GM23338 (cell line): ENCODE data around the gene PDCD10. TPM values are rescaled to one million over a fixed set of nuclear protein-coding genes. Genes with fewer than 3 reads are reported as not detected.

Experiments used
- ATAC-seq: fragments of 200-7000 bp; cut with Tn5 transposase; 3 replicates; pipeline ENCODE4 v1.9.1; 2020
- DNase-seq: peaks from one replicate; pipeline ENCODE4 v3.0.0-alpha.2; 2015; ENCODE audit warnings: low spot score
- H2AFZ ChIP-seq: fragments of 200-600 bp; sonication (generic); 2 replicates; pipeline ENCODE4 v1.8.0; 2016; ENCODE audit warnings: antibody characterized with exemption, mild to moderate bottlenecking, moderate library complexity
- H3F3A ChIP-seq: fragments of 200-600 bp; sonication (generic); replicated peaks from 2 replicates; pipeline ENCODE4 v1.8.0; 2017; ENCODE audit warnings: antibody characterized with exemption, mixed run types, low read depth
- H3K27ac ChIP-seq: fragments of 200-600 bp; sonication (generic); 2 replicates; pipeline ENCODE4 v1.6.1; 2016; ENCODE audit warnings: low read depth
- H3K27me3 ChIP-seq: fragments of 200-600 bp; sonication (generic); 2 replicates; pipeline ENCODE4 v1.8.0; 2016; ENCODE audit warnings: mild to moderate bottlenecking, mixed run types, moderate library complexity; ENCODE audit not compliant: insufficient read depth
- H3K36me3 ChIP-seq: fragments of 200-600 bp; sonication (generic); 2 replicates; pipeline ENCODE4 v1.8.0; 2016; ENCODE audit warnings: mild to moderate bottlenecking; ENCODE audit not compliant: insufficient read depth
- H3K4me1 ChIP-seq: fragments of 200-600 bp; sonication (generic); 2 replicates; pipeline ENCODE4 v1.8.0; 2016; ENCODE audit warnings: mild to moderate bottlenecking, moderate library complexity; ENCODE audit not compliant: insufficient read depth
- H3K4me2 ChIP-seq: fragments of 200-600 bp; sonication (generic); 2 replicates; pipeline ENCODE4 v1.7.1; 2017; ENCODE audit warnings: mixed run types
- H3K4me3 ChIP-seq: fragments of 200-600 bp; sonication (generic); 2 replicates; pipeline ENCODE4 v1.6.1; 2016; ENCODE audit warnings: mixed run types
- H3K79me2 ChIP-seq: fragments of 200-600 bp; sonication (generic); replicated peaks from 2 replicates; pipeline ENCODE4 v1.8.0; 2017; ENCODE audit warnings: mild to moderate bottlenecking; ENCODE audit not compliant: insufficient read depth
- H3K9me2 ChIP-seq: fragments of 200-600 bp; sonication (generic); 2 replicates; pipeline ENCODE4 v1.8.0; 2017; ENCODE audit not compliant: insufficient read depth
- H4K20me1 ChIP-seq: fragments of 200-600 bp; sonication (generic); replicated peaks from 2 replicates; pipeline ENCODE4 v1.8.0; 2017; ENCODE audit warnings: mild to moderate bottlenecking; ENCODE audit not compliant: insufficient read depth
- H3K27ac Mint-ChIP-seq: 2 replicates; pipeline ENCODE4 v1.8.0; 2020; ENCODE audit warnings: inconsistent platforms, mild to moderate bottlenecking, moderate library complexity, mixed read lengths
- H3K27me3 Mint-ChIP-seq: 3 replicates; pipeline ENCODE4 v1.8.0; 2022; ENCODE audit warnings: low read depth, mild to moderate bottlenecking, moderate library complexity, mixed read lengths, inconsistent platforms; ENCODE audit not compliant: insufficient read depth, poor library complexity
- H3K36me3 Mint-ChIP-seq: 3 replicates; pipeline ENCODE4 v1.8.0; 2021; ENCODE audit warnings: low read depth, mild to moderate bottlenecking, inconsistent platforms, moderate library complexity, mixed read lengths
- H3K4me1 Mint-ChIP-seq: 3 replicates; pipeline ENCODE4 v1.8.0; 2020; ENCODE audit warnings: mild to moderate bottlenecking, inconsistent platforms, mixed read lengths
- H3K4me3 Mint-ChIP-seq: 3 replicates; pipeline ENCODE4 v1.8.0; 2021; ENCODE audit warnings: moderate library complexity, mild to moderate bottlenecking, inconsistent platforms, mixed read lengths
- H3K9me3 Mint-ChIP-seq: 3 replicates; pipeline ENCODE4 v1.8.0; 2020; ENCODE audit warnings: moderate library complexity, mild to moderate bottlenecking, inconsistent platforms, mixed read lengths
- CREB1 ChIP-seq: fragments of 250-450 bp; sonication (Bioruptor Pico); IDR thresholded peaks from 2 replicates; pipeline ENCODE4 v1.5.0; 2020; ENCODE audit warnings: low read depth, mild to moderate bottlenecking, moderate library complexity
- POLR2AphosphoS5 ChIP-seq: IDR thresholded peaks from 2 replicates; pipeline ENCODE4 v1.6.1; 2016; ENCODE audit warnings: antibody characterized with exemption, low read depth
- polyA plus RNA-seq: library from polyadenylated mRNA; unstranded; fragments of >200 nt; fragmentation: Nextera tagmentation; extraction: Ambion mirVana; gene quantifications from 2 replicates; pipeline ENCODE4 v1.2.1, GENCODE V29; 2016
- total RNA-seq: library from RNA; depleted of rRNA; stranded (reverse); fragments of >200 nt; shearing (Covaris generic); gene quantifications from 2 replicates; pipeline ENCODE4 v1.2.3, GENCODE V29; 2014
- TF ChIP-seq, protein P1 (sequence below), 2 experiments: fragments of 200-600 bp in 1 of 2; sonication (generic) in 1 of 2; conservative IDR thresholded peaks; 2 replicates each; pipeline versions ENCODE4 v1.5.1 to v1.6.1; 2016 to 2017; ENCODE audit warnings: antibody characterized with exemption in 2 of 2, low read depth in 2 of 2, mild to moderate bottlenecking in 2 of 2, moderate library complexity in 1 of 2
- TF ChIP-seq, protein P2 (sequence below): fragments of 250-450 bp; sonication (Bioruptor Pico); IDR thresholded peaks from 2 replicates; pipeline ENCODE4 v1.5.0; 2020; ENCODE audit warnings: mild to moderate bottlenecking, moderate library complexity

Gene PDCD10
- total and polyA plus RNA-seq, 2 experiments from 2014 or later: 95.2 to 125 TPM

DNA sequence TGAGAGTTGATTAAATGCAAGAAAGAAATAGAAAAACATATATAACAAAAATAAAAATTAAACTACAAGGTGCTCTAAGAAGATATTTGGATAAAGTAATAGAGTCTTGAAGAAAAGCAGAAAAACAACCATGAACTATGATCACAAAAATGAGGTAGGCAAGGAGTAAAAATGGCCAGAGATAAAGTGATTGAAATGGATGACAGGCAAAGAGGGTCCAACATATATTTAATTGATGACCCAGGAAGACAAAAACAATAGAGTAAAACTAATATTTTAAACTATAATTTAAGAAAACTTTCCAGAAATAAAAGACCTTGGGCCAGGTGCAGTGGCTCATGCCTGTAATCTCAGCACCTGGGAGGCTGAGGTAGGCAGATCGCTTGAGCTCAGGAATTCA lies 58.8 kb downstream of the PDCD10 start:
- no peaks in the 10 kb centered on the region for H3K27me3 Mint-ChIP-seq

More for the DNA sequence above, 58.8 kb downstream of the PDCD10 start:
- Histone ChIP-seq H3K4me1 (no peaks in the 10 kb centered on the region), H3F3A (no peaks in the 10 kb centered on the region), H3K79me2 (no peaks in the 10 kb centered on the region), H3K4me2 (no peak overlapping the region), H3K27ac (no peak overlapping the region), H4K20me1 (0 out of 2 replicates have a peak, but pooled peaks cover 3% of the 10 kb centered on the region), H3K9me2 (0 out of 2 replicates have a peak, but pooled peaks cover 8% of the 10 kb centered on the region), H3K4me3 (no peak overlapping the region), H3K36me3 (peaks cover 14% of the 10 kb centered on the region; the same call in 1 of the 2 replicates), H2AFZ (no peak overlapping the region), H3K27me3 (no peaks in the 10 kb centered on the region)
- Mint-ChIP-seq H3K4me1 (peaks cover 8% of the 10 kb centered on the region), H3K4me3 (no peak overlapping the region), H3K9me3 (peaks cover 21% of the 10 kb centered on the region), H3K36me3 (peaks cover 81% of the 10 kb centered on the region), H3K27ac (no peak overlapping the region)
- ATAC-seq (no peak), DNase-seq (no peak)
- TF ChIP-seq, protein P1, sequence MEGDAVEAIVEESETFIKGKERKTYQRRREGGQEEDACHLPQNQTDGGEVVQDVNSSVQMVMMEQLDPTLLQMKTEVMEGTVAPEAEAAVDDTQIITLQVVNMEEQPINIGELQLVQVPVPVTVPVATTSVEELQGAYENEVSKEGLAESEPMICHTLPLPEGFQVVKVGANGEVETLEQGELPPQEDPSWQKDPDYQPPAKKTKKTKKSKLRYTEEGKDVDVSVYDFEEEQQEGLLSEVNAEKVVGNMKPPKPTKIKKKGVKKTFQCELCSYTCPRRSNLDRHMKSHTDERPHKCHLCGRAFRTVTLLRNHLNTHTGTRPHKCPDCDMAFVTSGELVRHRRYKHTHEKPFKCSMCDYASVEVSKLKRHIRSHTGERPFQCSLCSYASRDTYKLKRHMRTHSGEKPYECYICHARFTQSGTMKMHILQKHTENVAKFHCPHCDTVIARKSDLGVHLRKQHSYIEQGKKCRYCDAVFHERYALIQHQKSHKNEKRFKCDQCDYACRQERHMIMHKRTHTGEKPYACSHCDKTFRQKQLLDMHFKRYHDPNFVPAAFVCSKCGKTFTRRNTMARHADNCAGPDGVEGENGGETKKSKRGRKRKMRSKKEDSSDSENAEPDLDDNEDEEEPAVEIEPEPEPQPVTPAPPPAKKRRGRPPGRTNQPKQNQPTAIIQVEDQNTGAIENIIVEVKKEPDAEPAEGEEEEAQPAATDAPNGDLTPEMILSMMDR (conservative IDR thresholded peaks at IDR 0.05; ENCODE audit: low read depth in 2 of 2): no peak
- TF ChIP-seq CREB1: no peak
- TF ChIP-seq, protein P2, sequence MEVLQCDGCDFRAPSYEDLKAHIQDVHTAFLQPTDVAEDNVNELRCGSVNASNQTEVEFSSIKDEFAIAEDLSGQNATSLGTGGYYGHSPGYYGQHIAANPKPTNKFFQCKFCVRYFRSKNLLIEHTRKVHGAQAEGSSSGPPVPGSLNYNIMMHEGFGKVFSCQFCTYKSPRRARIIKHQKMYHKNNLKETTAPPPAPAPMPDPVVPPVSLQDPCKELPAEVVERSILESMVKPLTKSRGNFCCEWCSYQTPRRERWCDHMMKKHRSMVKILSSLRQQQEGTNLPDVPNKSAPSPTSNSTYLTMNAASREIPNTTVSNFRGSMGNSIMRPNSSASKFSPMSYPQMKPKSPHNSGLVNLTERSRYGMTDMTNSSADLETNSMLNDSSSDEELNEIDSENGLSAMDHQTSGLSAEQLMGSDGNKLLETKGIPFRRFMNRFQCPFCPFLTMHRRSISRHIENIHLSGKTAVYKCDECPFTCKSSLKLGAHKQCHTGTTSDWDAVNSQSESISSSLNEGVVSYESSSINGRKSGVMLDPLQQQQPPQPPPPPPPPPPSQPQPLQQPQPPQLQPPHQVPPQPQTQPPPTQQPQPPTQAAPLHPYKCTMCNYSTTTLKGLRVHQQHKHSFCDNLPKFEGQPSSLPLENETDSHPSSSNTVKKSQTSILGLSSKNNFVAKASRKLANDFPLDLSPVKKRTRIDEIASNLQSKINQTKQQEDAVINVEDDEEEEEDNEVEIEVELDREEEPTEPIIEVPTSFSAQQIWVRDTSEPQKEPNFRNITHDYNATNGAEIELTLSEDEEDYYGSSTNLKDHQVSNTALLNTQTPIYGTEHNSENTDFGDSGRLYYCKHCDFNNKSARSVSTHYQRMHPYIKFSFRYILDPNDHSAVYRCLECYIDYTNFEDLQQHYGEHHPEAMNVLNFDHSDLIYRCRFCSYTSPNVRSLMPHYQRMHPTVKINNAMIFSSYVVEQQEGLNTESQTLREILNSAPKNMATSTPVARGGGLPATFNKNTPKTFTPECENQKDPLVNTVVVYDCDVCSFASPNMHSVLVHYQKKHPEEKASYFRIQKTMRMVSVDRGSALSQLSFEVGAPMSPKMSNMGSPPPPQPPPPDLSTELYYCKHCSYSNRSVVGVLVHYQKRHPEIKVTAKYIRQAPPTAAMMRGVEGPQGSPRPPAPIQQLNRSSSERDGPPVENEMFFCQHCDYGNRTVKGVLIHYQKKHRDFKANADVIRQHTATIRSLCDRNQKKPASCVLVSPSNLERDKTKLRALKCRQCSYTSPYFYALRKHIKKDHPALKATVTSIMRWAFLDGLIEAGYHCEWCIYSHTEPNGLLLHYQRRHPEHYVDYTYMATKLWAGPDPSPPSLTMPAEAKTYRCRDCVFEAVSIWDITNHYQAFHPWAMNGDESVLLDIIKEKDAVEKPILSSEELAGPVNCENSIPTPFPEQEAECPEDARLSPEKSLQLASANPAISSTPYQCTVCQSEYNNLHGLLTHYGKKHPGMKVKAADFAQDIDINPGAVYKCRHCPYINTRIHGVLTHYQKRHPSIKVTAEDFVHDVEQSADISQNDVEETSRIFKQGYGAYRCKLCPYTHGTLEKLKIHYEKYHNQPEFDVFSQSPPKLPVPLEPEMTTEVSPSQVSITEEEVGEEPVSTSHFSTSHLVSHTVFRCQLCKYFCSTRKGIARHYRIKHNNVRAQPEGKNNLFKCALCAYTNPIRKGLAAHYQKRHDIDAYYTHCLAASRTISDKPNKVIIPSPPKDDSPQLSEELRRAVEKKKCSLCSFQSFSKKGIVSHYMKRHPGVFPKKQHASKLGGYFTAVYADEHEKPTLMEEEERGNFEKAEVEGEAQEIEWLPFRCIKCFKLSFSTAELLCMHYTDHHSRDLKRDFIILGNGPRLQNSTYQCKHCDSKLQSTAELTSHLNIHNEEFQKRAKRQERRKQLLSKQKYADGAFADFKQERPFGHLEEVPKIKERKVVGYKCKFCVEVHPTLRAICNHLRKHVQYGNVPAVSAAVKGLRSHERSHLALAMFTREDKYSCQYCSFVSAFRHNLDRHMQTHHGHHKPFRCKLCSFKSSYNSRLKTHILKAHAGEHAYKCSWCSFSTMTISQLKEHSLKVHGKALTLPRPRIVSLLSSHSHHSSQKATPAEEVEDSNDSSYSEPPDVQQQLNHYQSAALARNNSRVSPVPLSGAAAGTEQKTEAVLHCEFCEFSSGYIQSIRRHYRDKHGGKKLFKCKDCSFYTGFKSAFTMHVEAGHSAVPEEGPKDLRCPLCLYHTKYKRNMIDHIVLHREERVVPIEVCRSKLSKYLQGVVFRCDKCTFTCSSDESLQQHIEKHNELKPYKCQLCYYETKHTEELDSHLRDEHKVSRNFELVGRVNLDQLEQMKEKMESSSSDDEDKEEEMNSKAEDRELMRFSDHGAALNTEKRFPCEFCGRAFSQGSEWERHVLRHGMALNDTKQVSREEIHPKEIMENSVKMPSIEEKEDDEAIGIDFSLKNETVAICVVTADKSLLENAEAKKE (CRISPR knock-in tag): no peak
- TF ChIP-seq POLR2AphosphoS5: no peak
